HCT116 (cell line): ENCODE results near the gene OR1N2. TPM values are rescaled to one million over a fixed set of nuclear protein-coding genes. Genes with fewer than 3 reads are reported as not detected.

ENCODE experiments used
- ATAC-seq: fragments of 200-7000 bp; cut with Tn5 transposase; 2 replicates; pipeline ENCODE4 v1.9.1; 2020; ENCODE audit warnings: mild to moderate bottlenecking, moderate library complexity
- BruUV-seq: library from RNA; stranded (reverse); fragments of 400-500 nt; replicated peaks from 2 replicates; lab custom pipeline; 2021; lab: Mats Ljungman, UMichigan
- CTCF ChIA-PET: fragments of 300-600 bp; sonication (Branson Sonifier 250); formaldehyde crosslinking; loops from one replicate; lab custom pipeline; 2021; ENCODE audit warnings: antibody characterized with exemption; lab: Charles Lee
- POLR2A ChIA-PET: fragments of 300-600, 350-600 bp; sonication (Branson Sonifier 250); formaldehyde crosslinking; loops from one replicate; lab custom pipeline; 2021; ENCODE audit warnings: antibody characterized with exemption; lab: Charles Lee
- RAD21 ChIA-PET, 2 experiments: fragments of 300-600 bp; sonication (Branson Sonifier 250); formaldehyde crosslinking; loops; one replicate each; lab custom pipeline; 2023; ENCODE audit warnings: low total read pairs in 2 of 2; ENCODE audit not compliant: uncharacterized antibody in 2 of 2, unreplicated experiment in 2 of 2, low non-redundant PET in 1 of 2; lab: Charles Lee
- DNase-seq: peaks from one replicate; pipeline ENCODE4 v3.0.0-alpha.2; 2010; ENCODE audit warnings: low read depth, low spot score
- H2AFZ ChIP-seq: fragments of 200-600 bp; shearing (Covaris generic), sonication (generic); 2 replicates; pipeline ENCODE4 v1.6.1; 2017; ENCODE audit warnings: low read depth, mixed run types, mixed read lengths, antibody characterized with exemption, low read length; ENCODE audit not compliant: poor library complexity, severe bottlenecking
- H3K27ac ChIP-seq: 2 replicates; pipeline ENCODE4 v1.5.1; 2012; ENCODE audit warnings: low read depth, low read length
- H3K27me3 ChIP-seq: fragments of 200-600 bp; sonication (generic); 2 replicates; pipeline ENCODE4 v1.6.1; 2016; ENCODE audit warnings: mixed run types, low read length, mixed read lengths; ENCODE audit not compliant: insufficient read depth
- H3K36me3 ChIP-seq, 2 experiments: fragments of 200-500 bp in 1 of 2; fragments of 200-600 bp in 1 of 2; sonication (Bioruptor generic) in 1 of 2; sonication (generic) in 1 of 2; 2 replicates each; pipeline versions ENCODE4 v1.5.1 to v1.6.1; 2014 to 2016; ENCODE audit warnings: low read length in 2 of 2, inconsistent platforms in 1 of 2, mixed read lengths in 1 of 2, mixed run types in 1 of 2; ENCODE audit not compliant: insufficient read depth in 2 of 2, control insufficient read depth in 1 of 2
- H3K4me1 ChIP-seq, 2 experiments: fragments of 200-600 bp in 1 of 2; sonication (generic) in 1 of 2; 2 replicates each; pipeline versions ENCODE4 v1.5.1 to v1.6.1; 2012 to 2017; ENCODE audit warnings: low read length in 2 of 2, inconsistent platforms in 1 of 2, mild to moderate bottlenecking in 1 of 2, mixed read lengths in 1 of 2, mixed run types in 1 of 2, moderate library complexity in 1 of 2; ENCODE audit not compliant: insufficient read depth in 2 of 2, control insufficient read depth in 1 of 2
- H3K4me2 ChIP-seq: fragments of 200-600 bp; sonication (generic); 2 replicates; pipeline ENCODE4 v1.6.1; 2017; ENCODE audit warnings: mixed run types, low read length, mixed read lengths
- H3K4me3 ChIP-seq, 2 experiments: fragments of 200-600 bp in 1 of 2; sonication (generic) in 1 of 2; replicated peaks in 1 of 2; 2 replicates each; pipeline ENCODE4 v1.5.1; 2011 to 2016; ENCODE audit warnings: low read length in 2 of 2, control low read depth in 1 of 2, low read depth in 1 of 2, mild to moderate bottlenecking in 1 of 2, mixed read lengths in 1 of 2, mixed run types in 1 of 2
- H3K79me2 ChIP-seq: fragments of 200-600 bp; sonication (generic); 2 replicates; pipeline ENCODE4 v1.6.1; 2017; ENCODE audit warnings: mild to moderate bottlenecking, mixed run types, low read length, moderate library complexity, mixed read lengths; ENCODE audit not compliant: insufficient read depth
- H3K9ac ChIP-seq: fragments of 200-600 bp; sonication (generic); 2 replicates; pipeline ENCODE4 v1.6.1; 2016; ENCODE audit warnings: low read length, mixed read lengths
- H3K9me2 ChIP-seq: fragments of 200-600 bp; sonication (generic), shearing (Covaris generic); 2 replicates; pipeline ENCODE4 v1.6.1; 2017; ENCODE audit warnings: mixed run types, mild to moderate bottlenecking, moderate library complexity; ENCODE audit not compliant: insufficient read depth
- H3K9me3 ChIP-seq, 2 experiments: fragments of 200-500 bp in 1 of 2; fragments of 200-600 bp in 1 of 2; sonication (Bioruptor generic) in 1 of 2; sonication (generic) in 1 of 2; 2 replicates each; pipeline ENCODE4 v1.6.1; 2014 to 2017; ENCODE audit warnings: low read length in 2 of 2, mixed read lengths in 2 of 2, inconsistent platforms in 1 of 2, low read depth in 1 of 2, mild to moderate bottlenecking in 1 of 2, mixed run types in 1 of 2, moderate library complexity in 1 of 2; ENCODE audit not compliant: control insufficient read depth in 1 of 2, insufficient read depth in 1 of 2
- H4K20me1 ChIP-seq: fragments of 200-600 bp; sonication (generic), shearing (Covaris generic); 2 replicates; pipeline ENCODE4 v1.6.1; 2017; ENCODE audit warnings: mixed run types, mild to moderate bottlenecking, moderate library complexity; ENCODE audit not compliant: insufficient read depth
- CEBPB ChIP-seq: IDR thresholded peaks from 2 replicates; pipeline ENCODE4 v1.6.1; 2012; ENCODE audit warnings: low read depth
- EGR1 ChIP-seq: IDR thresholded peaks from 2 replicates; pipeline ENCODE4 v1.6.1; 2012; ENCODE audit warnings: low read depth
- ELF1 ChIP-seq: IDR thresholded peaks from 2 replicates; pipeline ENCODE4 v1.6.1; 2012; ENCODE audit warnings: low read depth, borderline replicate concordance
- EZH2 ChIP-seq: fragments of 200-600 bp; sonication (generic); IDR thresholded peaks from 2 replicates; pipeline ENCODE4 v1.6.1; 2017; ENCODE audit warnings: antibody characterized with exemption, mixed run types
- EZH2phosphoT487 ChIP-seq: fragments of 200-600 bp; IDR thresholded peaks from 2 replicates; pipeline ENCODE4 v1.6.1; 2018; ENCODE audit warnings: antibody characterized with exemption, borderline replicate concordance
- FOSL1 ChIP-seq: IDR thresholded peaks from 2 replicates; pipeline ENCODE4 v1.6.1; 2012; ENCODE audit warnings: low read depth
- MAX ChIP-seq: IDR thresholded peaks from 2 replicates; pipeline ENCODE4 v1.6.1; 2012
- POLR2A ChIP-seq: IDR thresholded peaks from 2 replicates; pipeline ENCODE4 v1.7.0; 2011; ENCODE audit warnings: borderline replicate concordance; ENCODE audit not compliant: insufficient read depth, insufficient read length; ENCODE audit errors: extremely low read depth
- POLR2AphosphoS5 ChIP-seq: IDR thresholded peaks from 2 replicates; pipeline ENCODE4 v1.6.1; 2011; ENCODE audit warnings: mild to moderate bottlenecking, low read depth, low read length, moderate library complexity
- RAD21 ChIP-seq: IDR thresholded peaks from 2 replicates; pipeline ENCODE4 v1.6.1; 2012; ENCODE audit warnings: low read depth, mild to moderate bottlenecking
- REST ChIP-seq: IDR thresholded peaks from 2 replicates; pipeline ENCODE4 v1.6.1; 2012; ENCODE audit warnings: low read depth
- SP1 ChIP-seq: IDR thresholded peaks from 2 replicates; pipeline ENCODE4 v1.6.1; 2012; ENCODE audit warnings: low read depth
- SRF ChIP-seq: IDR thresholded peaks from 2 replicates; pipeline ENCODE4 v1.6.1; 2012; ENCODE audit warnings: low read depth
- ZFX ChIP-seq: fragments of 450-650 bp; IDR thresholded peaks from 2 replicates; pipeline ENCODE4 v1.6.1; 2017
- ZNF274 ChIP-seq: fragments of 200-500 bp; sonication (Bioruptor generic); IDR thresholded peaks from 2 replicates; pipeline ENCODE4 v1.6.1; 2014; ENCODE audit warnings: mild to moderate bottlenecking, low read depth, low read length, inconsistent platforms
- intact Hi-C: fragments of 100-400 bp; cut with micrococcal nuclease; formaldehyde crosslinking; loops from 2 replicates; pipeline ENCODE4 v1.10.0; 2022
- total RNA-seq: library from RNA; stranded (reverse); gene quantifications from one replicate; pipeline ENCODE4 v1.2.1, GENCODE V29; 2021; ENCODE audit not compliant: unreplicated experiment
- TF ChIP-seq, protein P1 (sequence below): IDR thresholded peaks from 2 replicates; pipeline ENCODE4 v1.6.1; 2012
- TF ChIP-seq, protein P2 (sequence below): IDR thresholded peaks from 2 replicates; pipeline ENCODE4 v1.6.1; 2011; ENCODE audit warnings: mild to moderate bottlenecking, low read length, moderate library complexity; ENCODE audit not compliant: insufficient replicate concordance; ENCODE audit errors: extremely low read depth

OR1N2 gene
- total RNA-seq, 1 experiment from 2014 or later: not detected

- no peak for TF ChIP-seq POLR2A
- no peak for TF ChIP-seq MAX
- no peak for TF ChIP-seq REST
- TF ChIP-seq ELF1: no peak
- TF ChIP-seq ZFX: no peak
- TF ChIP-seq, protein P1, sequence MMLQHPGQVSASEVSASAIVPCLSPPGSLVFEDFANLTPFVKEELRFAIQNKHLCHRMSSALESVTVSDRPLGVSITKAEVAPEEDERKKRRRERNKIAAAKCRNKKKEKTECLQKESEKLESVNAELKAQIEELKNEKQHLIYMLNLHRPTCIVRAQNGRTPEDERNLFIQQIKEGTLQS: no peak
- TF ChIP-seq POLR2AphosphoS5: no peak
- TF ChIP-seq FOSL1: no peak
- TF ChIP-seq, protein P2, sequence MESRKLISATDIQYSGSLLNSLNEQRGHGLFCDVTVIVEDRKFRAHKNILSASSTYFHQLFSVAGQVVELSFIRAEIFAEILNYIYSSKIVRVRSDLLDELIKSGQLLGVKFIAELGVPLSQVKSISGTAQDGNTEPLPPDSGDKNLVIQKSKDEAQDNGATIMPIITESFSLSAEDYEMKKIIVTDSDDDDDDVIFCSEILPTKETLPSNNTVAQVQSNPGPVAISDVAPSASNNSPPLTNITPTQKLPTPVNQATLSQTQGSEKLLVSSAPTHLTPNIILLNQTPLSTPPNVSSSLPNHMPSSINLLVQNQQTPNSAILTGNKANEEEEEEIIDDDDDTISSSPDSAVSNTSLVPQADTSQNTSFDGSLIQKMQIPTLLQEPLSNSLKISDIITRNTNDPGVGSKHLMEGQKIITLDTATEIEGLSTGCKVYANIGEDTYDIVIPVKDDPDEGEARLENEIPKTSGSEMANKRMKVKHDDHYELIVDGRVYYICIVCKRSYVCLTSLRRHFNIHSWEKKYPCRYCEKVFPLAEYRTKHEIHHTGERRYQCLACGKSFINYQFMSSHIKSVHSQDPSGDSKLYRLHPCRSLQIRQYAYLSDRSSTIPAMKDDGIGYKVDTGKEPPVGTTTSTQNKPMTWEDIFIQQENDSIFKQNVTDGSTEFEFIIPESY: no peak
- no peak for TF ChIP-seq SRF
- no peak for TF ChIP-seq EZH2
- TF ChIP-seq CEBPB: no peak
- TF ChIP-seq SP1: no peak
- TF ChIP-seq EZH2phosphoT487: no peak
- no peak for TF ChIP-seq RAD21
- TF ChIP-seq EGR1: no peak
- no peak for TF ChIP-seq ZNF274
- no peak for DNase-seq
- H3K9me3 ChIP-seq: no peaks in the 10 kb centered on the region
- H3K36me3 ChIP-seq: no peaks in the 10 kb centered on the region
- no peaks in the 10 kb centered on the region for H3K4me1 ChIP-seq
- H3K79me2 ChIP-seq: no peaks in the 10 kb centered on the region
- BruUV-seq: no TSS peak
- no peak overlapping the region for H3K9ac ChIP-seq
- H3K27me3 ChIP-seq: peaks cover 37% of the 10 kb centered on the region
- H3K4me2 ChIP-seq: no peak overlapping the region
- ATAC-seq: no peak
- no peak overlapping the region for H2AFZ ChIP-seq
- ChIA-PET RAD21 (no interaction called here), POLR2A (no interaction called here), CTCF (interaction anchor here (1.6 kb wide), 1 partner anchor 53 kb away, joined by 6 read pairs; no protein-coding TSS in a partner anchor)
- H3K9me2 ChIP-seq: no peaks in the 10 kb centered on the region
- H3K4me3 ChIP-seq: no peak overlapping the region
- H3K27ac ChIP-seq: no peak overlapping the region
- intact Hi-C loops: no loop called here
- no peaks in the 10 kb centered on the region for H4K20me1 ChIP-seq
These were observed 1.5 kb upstream of the OR1N2 start for GRCh38 chr9:122551371-122551770.
